ENCODE measurements around the gene SPOCK1.

The SPOCK1 gene

DNA sequence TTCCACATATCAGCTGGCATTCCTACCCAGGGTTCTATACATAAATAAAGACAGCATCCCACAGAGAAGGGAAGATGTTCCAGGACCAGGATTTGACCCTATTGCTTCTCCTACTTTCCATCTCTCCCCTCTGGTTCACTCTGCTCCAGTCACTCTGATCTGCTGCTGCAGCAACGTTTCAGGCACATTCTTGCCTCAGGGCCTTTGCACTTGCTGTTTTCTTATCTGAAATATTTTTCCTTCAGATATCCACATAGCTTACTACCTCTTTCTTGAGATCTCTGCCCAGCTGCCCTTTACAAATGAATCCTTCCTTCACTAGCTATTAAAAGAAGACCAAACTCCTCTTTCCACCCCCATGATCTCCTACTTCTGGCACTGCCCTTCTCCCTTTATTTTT lies 204.5 kb downstream of the SPOCK1 start:
- DNase-seq (ENCODE audit: low read depth, low spot score), result no peak

DNA sequence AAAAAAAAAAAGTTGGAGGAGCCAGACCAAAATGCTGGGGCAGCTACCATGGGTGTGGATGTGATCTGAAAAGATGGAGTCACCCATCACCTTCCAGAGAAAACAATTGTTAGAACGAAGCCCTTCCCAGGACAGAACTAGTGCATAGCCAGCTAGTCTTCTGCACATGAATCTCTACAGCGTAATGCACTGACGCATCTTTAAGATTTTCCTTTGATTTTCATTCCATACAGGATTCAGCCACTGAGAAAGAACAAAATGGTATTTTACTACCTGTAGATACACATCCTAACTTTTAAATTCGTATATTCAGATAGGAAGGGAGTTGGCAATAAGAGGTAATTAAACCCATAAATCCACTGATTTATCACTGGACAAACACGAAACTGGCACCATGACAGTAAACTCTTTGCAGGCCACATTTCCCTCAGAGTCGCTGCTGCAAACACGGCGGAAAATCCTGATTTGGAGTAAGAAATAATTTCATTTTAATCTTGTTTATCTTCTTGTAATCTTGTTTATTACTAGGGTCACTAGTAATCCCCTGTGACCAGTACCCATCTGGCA lies 206.6 kb downstream of the SPOCK1 start:
- DNase-seq (ENCODE audit: low read depth, low spot score), result no peak

DNA sequence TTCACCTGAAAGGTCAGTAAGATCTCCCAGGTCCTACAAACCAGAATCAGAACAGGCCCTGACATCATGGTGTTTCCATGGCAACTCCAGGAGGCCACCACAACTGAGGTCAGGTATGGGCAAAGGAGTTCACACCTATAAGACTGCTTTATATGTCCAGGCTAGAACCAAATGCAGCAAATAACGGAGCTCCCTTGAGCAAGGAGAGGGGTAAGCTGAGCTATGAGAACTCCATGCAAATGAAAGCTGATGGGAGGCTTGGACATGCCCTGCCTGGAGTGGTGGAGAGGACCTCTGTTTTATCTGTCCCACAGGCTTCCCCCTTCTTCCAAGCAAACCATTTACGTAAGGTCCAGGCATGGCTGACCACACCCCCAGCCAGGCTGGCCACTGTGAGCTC lies 207.7 kb downstream of the SPOCK1 start:
- no peak for DNase-seq (ENCODE audit: low read depth, low spot score)

DNA sequence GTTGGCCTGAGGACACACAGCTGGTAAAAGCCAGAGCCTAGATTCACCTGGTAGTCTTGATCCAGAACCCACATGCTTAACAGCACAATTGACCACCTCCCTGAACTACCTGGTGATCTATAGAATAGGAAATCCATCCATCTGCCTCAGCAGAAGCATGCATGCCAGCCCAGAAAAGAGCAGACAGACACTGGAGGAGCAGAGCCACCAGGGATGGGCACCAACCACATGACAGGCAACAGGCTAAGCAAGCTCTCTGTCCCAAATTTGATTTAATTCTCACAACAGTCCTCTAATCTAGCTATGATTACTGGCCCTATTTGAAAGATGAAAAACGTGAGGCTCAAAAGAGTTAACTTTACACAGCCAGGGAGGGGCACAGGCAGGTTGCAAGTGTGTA lies 208.1 kb downstream of the SPOCK1 start:
- no peak for DNase-seq (ENCODE audit: low read depth, low spot score)

GRCh38 chr5:137290373-137290772 lies 208.8 kb downstream of the SPOCK1 start:
- no peak for DNase-seq (ENCODE audit: low read depth, low spot score)

- no peak for DNase-seq (ENCODE audit: low read depth, low spot score)
Measured at GRCh38 chr5:137289856-137290255, 209.3 kb downstream of the SPOCK1 start.

GRCh38 chr5:137287569-137287968 lies 211.6 kb downstream of the SPOCK1 start:
- no peak for DNase-seq (ENCODE audit: low read depth, low spot score)

GRCh38 chr5:137286025-137286610 lies 213.0 kb downstream of the SPOCK1 start:
- no peak for DNase-seq (ENCODE audit: low read depth, low spot score)

DNA sequence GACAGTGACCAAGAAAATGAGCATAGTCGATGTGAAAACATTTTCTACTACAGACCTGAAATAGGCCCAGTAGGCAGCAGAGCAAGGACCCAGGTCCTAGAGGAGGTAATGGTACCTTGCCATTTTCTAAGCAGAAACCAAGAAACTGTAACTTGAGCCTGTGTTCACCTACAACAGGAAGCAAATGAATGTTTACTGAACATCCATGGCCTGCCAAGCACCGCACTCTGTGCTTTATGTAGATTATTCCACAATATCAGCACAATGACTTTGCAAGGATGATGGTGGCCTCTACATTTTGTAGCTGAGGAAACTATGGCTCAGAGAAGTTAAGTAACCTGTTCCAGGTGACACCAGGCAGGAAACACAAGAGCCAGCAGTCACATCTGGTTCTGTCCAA lies 215.3 kb downstream of the SPOCK1 start:
- DNase-seq (ENCODE audit: low read depth, low spot score), result no peak

GRCh38 chr5:137282216-137282615 lies 216.9 kb downstream of the SPOCK1 start:
- no peak for DNase-seq (ENCODE audit: low read depth, low spot score)

GRCh38 chr5:137281201-137281600 lies 217.9 kb downstream of the SPOCK1 start:
- DNase-seq (ENCODE audit: low read depth, low spot score), result no peak

- no peak for DNase-seq (ENCODE audit: low read depth, low spot score)
Measured at GRCh38 chr5:137280656-137281055, 218.5 kb downstream of the SPOCK1 start.

DNA sequence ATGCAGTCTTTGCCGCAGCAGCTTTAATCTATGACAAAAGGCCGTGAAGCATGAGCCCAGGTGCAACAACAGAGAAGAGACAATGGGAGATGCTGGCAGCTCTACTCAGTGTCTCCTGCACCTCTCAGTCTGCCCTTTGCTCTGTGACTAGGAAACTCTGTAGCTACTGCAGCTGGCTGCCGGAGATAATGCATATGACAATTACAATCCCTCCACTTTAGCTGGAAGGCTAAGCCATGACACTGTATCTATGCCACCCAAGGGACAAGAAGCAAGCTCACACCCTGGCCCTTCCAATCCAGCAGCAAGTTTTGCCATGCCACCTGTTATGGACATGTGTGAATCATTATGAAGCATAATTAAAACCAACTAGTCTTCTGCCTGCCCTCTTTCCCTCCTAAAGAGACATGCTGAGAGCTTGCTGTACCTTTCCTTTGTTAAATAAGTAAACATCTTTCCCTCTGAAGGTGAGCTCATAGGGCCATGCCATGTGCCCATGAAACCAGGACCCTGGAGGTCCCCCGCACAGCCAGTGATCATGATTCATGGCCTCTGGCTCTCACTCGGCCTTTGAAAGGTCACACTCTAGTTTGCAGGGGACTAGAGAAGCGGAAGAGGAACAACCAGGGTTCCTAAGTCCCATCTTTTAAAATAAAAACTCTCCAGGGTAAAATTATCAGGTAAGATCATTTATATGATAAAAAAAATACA lies 219.4 kb downstream of the SPOCK1 start:
- DNase-seq (ENCODE audit: low read depth, low spot score), result no peak

GRCh38 chr5:137278476-137278875 lies 220.7 kb downstream of the SPOCK1 start:
- no peak for DNase-seq (ENCODE audit: low read depth, low spot score)

GRCh38 chr5:137275083-137275482 lies 224.0 kb downstream of the SPOCK1 start:
- DNase-seq (ENCODE audit: low read depth, low spot score), result no peak

DNA sequence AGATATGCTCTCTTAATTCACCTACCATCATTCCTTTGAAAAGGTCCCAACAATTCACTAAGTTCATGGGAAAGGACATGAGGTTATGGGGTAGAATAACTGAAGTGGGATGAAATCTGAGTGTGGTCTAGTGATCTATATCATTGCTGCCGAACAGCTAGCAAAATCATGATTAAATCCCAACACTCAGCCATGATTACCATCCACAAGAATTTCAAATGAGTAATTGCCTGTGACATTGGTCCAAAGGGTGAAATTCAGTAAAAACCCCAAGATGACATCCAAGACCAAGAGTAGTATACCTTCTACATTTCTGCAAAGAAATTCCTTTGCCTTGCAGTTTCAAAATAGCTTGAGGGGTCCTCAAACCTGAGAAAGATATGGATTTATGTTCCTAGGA lies 225.6 kb downstream of the SPOCK1 start:
- DNase-seq (ENCODE audit: low read depth, low spot score), result no peak

- no peak for DNase-seq (ENCODE audit: low read depth, low spot score)
Measured at GRCh38 chr5:137272831-137273230, 226.3 kb downstream of the SPOCK1 start.

DNA sequence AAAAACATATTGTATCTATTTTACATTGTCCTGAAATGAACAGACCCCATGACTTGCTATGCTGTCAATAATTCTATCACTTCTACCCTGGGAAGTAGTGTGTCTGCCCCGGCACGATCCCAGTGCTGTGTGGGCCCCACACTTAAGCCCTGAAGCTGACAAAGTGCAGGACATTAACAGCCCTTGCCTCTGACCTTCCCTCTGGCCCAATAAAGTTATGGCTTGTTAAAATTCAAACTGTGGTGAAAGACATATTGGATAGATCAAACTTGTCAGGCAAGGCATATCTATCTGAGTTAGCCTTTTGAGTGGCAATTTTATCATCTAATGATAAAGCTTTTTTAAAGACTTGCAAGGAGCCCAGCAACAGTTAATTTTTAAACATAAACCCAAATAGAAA lies 229.2 kb downstream of the SPOCK1 start:
- no peak for DNase-seq (ENCODE audit: low read depth, low spot score)

DNA sequence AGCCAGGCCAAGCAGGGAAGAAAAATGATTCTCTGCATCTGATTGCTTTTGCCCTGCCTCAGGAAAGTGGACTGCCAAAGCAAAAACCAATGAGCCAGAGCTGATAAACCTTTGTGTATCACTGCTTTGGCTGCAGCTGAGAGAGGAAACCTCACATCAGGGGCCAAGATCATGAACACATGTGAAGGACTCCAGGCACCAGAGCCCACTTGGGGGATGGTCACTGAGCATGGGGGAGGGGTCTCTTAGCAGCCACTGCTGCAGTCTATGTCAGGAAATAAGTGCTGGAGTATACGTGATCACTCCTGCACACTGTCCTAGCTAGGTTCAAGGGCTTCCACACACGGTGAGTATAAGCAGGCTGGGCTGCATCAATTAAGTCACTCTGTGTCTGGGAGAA lies 229.9 kb downstream of the SPOCK1 start:
- DNase-seq (ENCODE audit: low read depth, low spot score), result no peak

- no peak for DNase-seq (ENCODE audit: low read depth, low spot score)
Measured at GRCh38 chr5:137268646-137269045, 230.5 kb downstream of the SPOCK1 start.

GRCh38 chr5:137266186-137266585 lies 232.9 kb downstream of the SPOCK1 start:
- DNase-seq (ENCODE audit: low read depth, low spot score), result no peak

DNA sequence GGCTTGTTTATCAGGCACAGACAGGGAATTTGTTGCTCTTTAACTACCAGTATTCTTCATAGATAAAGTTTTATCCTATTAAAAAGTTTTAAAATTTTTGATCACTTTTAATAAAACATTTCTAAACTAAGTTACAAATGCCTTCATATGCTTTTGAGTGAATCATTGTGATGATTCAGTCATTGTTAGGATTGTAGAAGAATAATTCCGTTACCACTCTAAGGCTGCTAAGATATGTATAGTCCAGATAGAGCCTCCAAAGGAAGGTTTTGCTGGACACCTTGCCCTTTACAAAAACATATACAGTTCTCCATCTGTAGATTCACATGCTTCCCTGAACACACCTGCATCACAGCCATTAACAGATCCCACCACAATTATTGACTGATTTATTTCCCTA lies 233.7 kb downstream of the SPOCK1 start:
- DNase-seq (ENCODE audit: low read depth, low spot score), result no peak

- no peak for DNase-seq (ENCODE audit: low read depth, low spot score)
Measured at GRCh38 chr5:137264573-137264972, 234.6 kb downstream of the SPOCK1 start.

Measured in ELF-1 (cell line).